ENCODE results near the gene PGRMC2.

The PGRMC2 gene

GRCh38 chr4:128322986-128323385 lies 35.4 kb upstream of the PGRMC2 start:
- Histone ChIP-seq H4K91ac (ENCODE audit: low read length) (no peak overlapping the region), H3K4me2 (ENCODE audit: low read length, poor library complexity, severe bottlenecking) (no peak overlapping the region), H2AK5ac (ENCODE audit: low read length, severe bottlenecking) (peak overlapping the region; percentile 32), H3K4ac (ENCODE audit: low read depth in 1 of 2, low read length in 2 of 2) (no peak overlapping the region), H3K27ac (ENCODE audit: low read length, poor library complexity, severe bottlenecking) (peak overlapping the region; percentile 79), H3K4me3 (ENCODE audit: insufficient read depth in 1 of 2, low read depth in 1 of 2, low read length in 2 of 2) (no peak overlapping the region), H2BK5ac (ENCODE audit: low read depth, low read length, poor library complexity, severe bottlenecking) (no peak overlapping the region), H2BK15ac (ENCODE audit: low read depth, poor library complexity, severe bottlenecking) (no peak overlapping the region), H3K79me1 (replicated peaks; ENCODE audit: low read length, poor library complexity, severe bottlenecking) (no peaks in the 10 kb centered on the region), H3K14ac (ENCODE audit: low read length in 2 of 2) (no peak overlapping the region), H4K8ac (ENCODE audit: low read length) (no peak overlapping the region), H3K36me3 (ENCODE audit: control insufficient read depth in 1 of 2, insufficient read depth in 2 of 2, low read depth in 1 of 2, low read length in 2 of 2) (peaks cover 0 to 3% of the 10 kb centered on the region in 2 experiments), H3K9ac (ENCODE audit: low read length) (peak overlapping the region; percentile 15), H3K18ac (ENCODE audit: low read depth in 1 of 2, low read length in 2 of 2) (peak overlapping the region in 1 of 2 experiments; percentile 54), H3K27me3 (ENCODE audit: control insufficient read depth in 1 of 2, insufficient read depth in 1 of 2, low read length in 2 of 2) (no peaks in the 10 kb centered on the region), H2BK12ac (ENCODE audit: low read length in 2 of 2) (peak overlapping the region in 1 of 2 experiments; percentile 1), H3K23ac (ENCODE audit: low read length in 2 of 2) (no peak overlapping the region), H2AFZ (ENCODE audit: low read depth, low read length) (no peak overlapping the region), H3K9me3 (ENCODE audit: control insufficient read depth, low read length) (no peaks in the 10 kb centered on the region), H2BK120ac (ENCODE audit: low read depth, low read length) (no peak overlapping the region), H3K4me1 (ENCODE audit: control insufficient read depth, insufficient read depth, low read depth, low read length) (peaks cover 7% of the 10 kb centered on the region)
- DNase-seq, result peak; percentile 53
- 7% methylated on average over 2 of the region's 2 CpGs for WGBS

DNA sequence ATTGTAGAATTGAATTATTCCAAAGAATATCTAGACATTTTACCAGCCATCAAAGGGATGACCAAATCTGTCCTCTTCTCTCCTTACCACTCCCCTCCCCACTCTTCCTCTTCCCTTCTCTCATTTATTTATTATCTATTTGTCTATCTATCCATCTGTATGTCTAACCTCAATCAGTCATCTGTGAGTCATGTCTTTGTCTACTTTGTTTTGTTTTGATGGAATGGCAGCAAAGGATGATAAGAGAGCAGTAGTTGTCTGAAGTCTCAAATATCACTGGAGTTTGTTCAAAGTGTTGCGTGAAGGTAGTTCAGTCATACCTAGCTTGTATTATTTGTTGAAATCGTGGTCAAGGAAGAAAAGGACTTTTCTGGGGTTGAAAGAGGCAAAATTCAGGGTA lies 34.7 kb upstream of the PGRMC2 start:
- Histone ChIP-seq H2BK15ac (ENCODE audit: low read depth, poor library complexity, severe bottlenecking) (no peak overlapping the region), H3K23ac (ENCODE audit: low read length in 2 of 2) (no peak overlapping the region), H3K18ac (ENCODE audit: low read depth in 1 of 2, low read length in 2 of 2) (no peak overlapping the region), H2BK120ac (ENCODE audit: low read depth, low read length) (no peak overlapping the region), H3K4me2 (ENCODE audit: low read length, poor library complexity, severe bottlenecking) (no peak overlapping the region), H3K36me3 (ENCODE audit: control insufficient read depth in 1 of 2, insufficient read depth in 2 of 2, low read depth in 1 of 2, low read length in 2 of 2) (peaks cover 0 to 5% of the 10 kb centered on the region in 2 experiments), H3K4ac (ENCODE audit: low read depth in 1 of 2, low read length in 2 of 2) (no peak overlapping the region), H3K4me3 (ENCODE audit: insufficient read depth in 1 of 2, low read depth in 1 of 2, low read length in 2 of 2) (no peak overlapping the region), H3K27ac (ENCODE audit: low read length, poor library complexity, severe bottlenecking) (peak overlapping the region; percentile 79), H4K8ac (ENCODE audit: low read length) (no peak overlapping the region), H3K4me1 (ENCODE audit: control insufficient read depth, insufficient read depth, low read depth, low read length) (peaks cover 7% of the 10 kb centered on the region), H2AK5ac (ENCODE audit: low read length, severe bottlenecking) (no peak overlapping the region), H3K79me1 (replicated peaks; ENCODE audit: low read length, poor library complexity, severe bottlenecking) (no peaks in the 10 kb centered on the region), H2AFZ (ENCODE audit: low read depth, low read length) (no peak overlapping the region), H3K27me3 (ENCODE audit: control insufficient read depth in 1 of 2, insufficient read depth in 1 of 2, low read length in 2 of 2) (no peaks in the 10 kb centered on the region), H3K14ac (ENCODE audit: low read length in 2 of 2) (no peak overlapping the region), H3K9me3 (ENCODE audit: control insufficient read depth, low read length) (no peaks in the 10 kb centered on the region), H3K9ac (ENCODE audit: low read length) (no peak overlapping the region), H2BK12ac (ENCODE audit: low read length in 2 of 2) (no peak overlapping the region), H4K91ac (ENCODE audit: low read length) (no peak overlapping the region), H2BK5ac (ENCODE audit: low read depth, low read length, poor library complexity, severe bottlenecking) (no peak overlapping the region)
- 73% methylated on average over 2 of the region's 2 CpGs for WGBS
- peak; percentile 24 for DNase-seq

DNA sequence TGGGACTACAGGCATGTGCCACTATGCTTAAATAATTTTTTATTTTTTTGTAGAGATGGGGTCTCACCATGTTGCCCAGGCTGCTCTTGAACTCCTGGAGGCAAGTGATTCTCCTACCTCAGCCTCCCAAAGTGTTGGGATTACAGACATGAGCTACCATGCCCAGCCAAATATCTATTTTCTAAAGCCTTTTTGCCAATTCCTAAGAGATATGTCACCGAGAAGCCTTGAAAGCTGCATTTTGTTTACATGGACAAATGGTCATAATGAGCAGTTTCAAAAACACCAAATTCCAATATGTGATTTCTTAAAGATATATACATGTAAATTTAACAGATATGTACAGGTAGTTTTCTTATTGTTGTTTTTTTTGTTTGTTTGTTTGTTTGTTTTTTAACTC lies 33.0 kb upstream of the PGRMC2 start:
- H4K91ac ChIP-seq (ENCODE audit: low read length), result no peak overlapping the region
- no peak overlapping the region for H2BK12ac ChIP-seq (ENCODE audit: low read length in 2 of 2)
- no peaks in the 10 kb centered on the region for H3K79me1 ChIP-seq (replicated peaks; ENCODE audit: low read length, poor library complexity, severe bottlenecking)
- no CpG with 5 or more reads among the region's 1 CpG for WGBS
- peak overlapping the region in 1 of 2 experiments; percentile 11 for H3K18ac ChIP-seq (ENCODE audit: low read depth in 1 of 2, low read length in 2 of 2)
- no peak overlapping the region for H4K8ac ChIP-seq (ENCODE audit: low read length)
- H2BK5ac ChIP-seq (ENCODE audit: low read depth, low read length, poor library complexity, severe bottlenecking), result no peak overlapping the region
- no peak overlapping the region for H2BK15ac ChIP-seq (ENCODE audit: low read depth, poor library complexity, severe bottlenecking)
- no peak overlapping the region for H3K4ac ChIP-seq (ENCODE audit: low read depth in 1 of 2, low read length in 2 of 2)
- H3K14ac ChIP-seq (ENCODE audit: low read length in 2 of 2), result peak overlapping the region in 1 of 2 experiments; percentile 63
- no peak for DNase-seq
- peaks cover 7% of the 10 kb centered on the region for H3K4me1 ChIP-seq (ENCODE audit: control insufficient read depth, insufficient read depth, low read depth, low read length)
- H2BK120ac ChIP-seq (ENCODE audit: low read depth, low read length), result no peak overlapping the region
- no peaks in the 10 kb centered on the region for H3K9me3 ChIP-seq (ENCODE audit: control insufficient read depth, low read length)
- peaks cover 0 to 7% of the 10 kb centered on the region in 2 experiments for H3K36me3 ChIP-seq (ENCODE audit: control insufficient read depth in 1 of 2, insufficient read depth in 2 of 2, low read depth in 1 of 2, low read length in 2 of 2)
- H3K4me3 ChIP-seq (ENCODE audit: insufficient read depth in 1 of 2, low read depth in 1 of 2, low read length in 2 of 2), result no peak overlapping the region
- no peak overlapping the region for H3K4me2 ChIP-seq (ENCODE audit: low read length, poor library complexity, severe bottlenecking)
- no peak overlapping the region for H3K23ac ChIP-seq (ENCODE audit: low read length in 2 of 2)
- no peak overlapping the region for H3K9ac ChIP-seq (ENCODE audit: low read length)
- no peak overlapping the region for H3K27ac ChIP-seq (ENCODE audit: low read length, poor library complexity, severe bottlenecking)
- no peak overlapping the region for H2AFZ ChIP-seq (ENCODE audit: low read depth, low read length)
- no peaks in the 10 kb centered on the region for H3K27me3 ChIP-seq (ENCODE audit: control insufficient read depth in 1 of 2, insufficient read depth in 1 of 2, low read length in 2 of 2)
- no peak overlapping the region for H2AK5ac ChIP-seq (ENCODE audit: low read length, severe bottlenecking)

GRCh38 chr4:128315756-128316520 lies 28.3 kb upstream of the PGRMC2 start:
- no peak overlapping the region for H3K9ac ChIP-seq (ENCODE audit: low read length)
- peak; percentile 41 for DNase-seq
- no peak overlapping the region for H3K4ac ChIP-seq (ENCODE audit: low read depth in 1 of 2, low read length in 2 of 2)
- no peak overlapping the region for H3K18ac ChIP-seq (ENCODE audit: low read depth in 1 of 2, low read length in 2 of 2)
- no peak overlapping the region for H2BK15ac ChIP-seq (ENCODE audit: low read depth, poor library complexity, severe bottlenecking)
- H2BK120ac ChIP-seq (ENCODE audit: low read depth, low read length), result no peak overlapping the region
- H3K9me3 ChIP-seq (ENCODE audit: control insufficient read depth, low read length), result no peaks in the 10 kb centered on the region
- H3K4me1 ChIP-seq (ENCODE audit: control insufficient read depth, insufficient read depth, low read depth, low read length), result peaks cover 3% of the 10 kb centered on the region
- H2BK5ac ChIP-seq (ENCODE audit: low read depth, low read length, poor library complexity, severe bottlenecking), result no peak overlapping the region
- no peak overlapping the region for H4K91ac ChIP-seq (ENCODE audit: low read length)
- no peak overlapping the region for H2BK12ac ChIP-seq (ENCODE audit: low read length in 2 of 2)
- no peak overlapping the region for H3K4me2 ChIP-seq (ENCODE audit: low read length, poor library complexity, severe bottlenecking)
- no peaks in the 10 kb centered on the region for H3K79me1 ChIP-seq (replicated peaks; ENCODE audit: low read length, poor library complexity, severe bottlenecking)
- no peaks in the 10 kb centered on the region for H3K27me3 ChIP-seq (ENCODE audit: control insufficient read depth in 1 of 2, insufficient read depth in 1 of 2, low read length in 2 of 2)
- no peak overlapping the region for H2AK5ac ChIP-seq (ENCODE audit: low read length, severe bottlenecking)
- no peak overlapping the region for H3K27ac ChIP-seq (ENCODE audit: low read length, poor library complexity, severe bottlenecking)
- H3K23ac ChIP-seq (ENCODE audit: low read length in 2 of 2), result no peak overlapping the region
- H3K4me3 ChIP-seq (ENCODE audit: insufficient read depth in 1 of 2, low read depth in 1 of 2, low read length in 2 of 2), result no peak overlapping the region
- WGBS, result 93% methylated on average over 1 of the region's 2 CpGs
- no peak overlapping the region for H3K14ac ChIP-seq (ENCODE audit: low read length in 2 of 2)
- H2AFZ ChIP-seq (ENCODE audit: low read depth, low read length), result no peak overlapping the region
- peaks cover 3 to 4% of the 10 kb centered on the region in 2 experiments for H3K36me3 ChIP-seq (ENCODE audit: control insufficient read depth in 1 of 2, insufficient read depth in 2 of 2, low read depth in 1 of 2, low read length in 2 of 2)
- H4K8ac ChIP-seq (ENCODE audit: low read length), result no peak overlapping the region
